GM23338 (cell line): Measurements from ENCODE around the gene GNAI2. TPM values are rescaled to one million over a fixed set of nuclear protein-coding genes. Genes with fewer than 3 reads are reported as not detected.
A peak's percentile ranks its signal among the peaks of the same experiment; 100 is the strongest.

Experiments used
- ATAC-seq: fragments of 200-7000 bp; cut with Tn5 transposase; 3 replicates; pipeline ENCODE4 v1.9.1; 2020
- DNase-seq: peaks from one replicate; pipeline ENCODE4 v3.0.0-alpha.2; 2015; ENCODE audit warnings: low spot score
- H2AFZ ChIP-seq: fragments of 200-600 bp; sonication (generic); 2 replicates; pipeline ENCODE4 v1.8.0; 2016; ENCODE audit warnings: antibody characterized with exemption, mild to moderate bottlenecking, moderate library complexity
- H3F3A ChIP-seq: fragments of 200-600 bp; sonication (generic); replicated peaks from 2 replicates; pipeline ENCODE4 v1.8.0; 2017; ENCODE audit warnings: antibody characterized with exemption, mixed run types, low read depth
- H3K27ac ChIP-seq: fragments of 200-600 bp; sonication (generic); 2 replicates; pipeline ENCODE4 v1.6.1; 2016; ENCODE audit warnings: low read depth
- H3K27me3 ChIP-seq: fragments of 200-600 bp; sonication (generic); 2 replicates; pipeline ENCODE4 v1.8.0; 2016; ENCODE audit warnings: mild to moderate bottlenecking, mixed run types, moderate library complexity; ENCODE audit not compliant: insufficient read depth
- H3K36me3 ChIP-seq: fragments of 200-600 bp; sonication (generic); 2 replicates; pipeline ENCODE4 v1.8.0; 2016; ENCODE audit warnings: mild to moderate bottlenecking; ENCODE audit not compliant: insufficient read depth
- H3K4me1 ChIP-seq: fragments of 200-600 bp; sonication (generic); 2 replicates; pipeline ENCODE4 v1.8.0; 2016; ENCODE audit warnings: mild to moderate bottlenecking, moderate library complexity; ENCODE audit not compliant: insufficient read depth
- H3K4me2 ChIP-seq: fragments of 200-600 bp; sonication (generic); 2 replicates; pipeline ENCODE4 v1.7.1; 2017; ENCODE audit warnings: mixed run types
- H3K4me3 ChIP-seq: fragments of 200-600 bp; sonication (generic); 2 replicates; pipeline ENCODE4 v1.6.1; 2016; ENCODE audit warnings: mixed run types
- H3K79me2 ChIP-seq: fragments of 200-600 bp; sonication (generic); replicated peaks from 2 replicates; pipeline ENCODE4 v1.8.0; 2017; ENCODE audit warnings: mild to moderate bottlenecking; ENCODE audit not compliant: insufficient read depth
- H3K9me2 ChIP-seq: fragments of 200-600 bp; sonication (generic); 2 replicates; pipeline ENCODE4 v1.8.0; 2017; ENCODE audit not compliant: insufficient read depth
- H4K20me1 ChIP-seq: fragments of 200-600 bp; sonication (generic); replicated peaks from 2 replicates; pipeline ENCODE4 v1.8.0; 2017; ENCODE audit warnings: mild to moderate bottlenecking; ENCODE audit not compliant: insufficient read depth
- H3K27ac Mint-ChIP-seq: 2 replicates; pipeline ENCODE4 v1.8.0; 2020; ENCODE audit warnings: inconsistent platforms, mild to moderate bottlenecking, moderate library complexity, mixed read lengths
- H3K27me3 Mint-ChIP-seq: 3 replicates; pipeline ENCODE4 v1.8.0; 2022; ENCODE audit warnings: low read depth, mild to moderate bottlenecking, moderate library complexity, mixed read lengths, inconsistent platforms; ENCODE audit not compliant: insufficient read depth, poor library complexity
- H3K36me3 Mint-ChIP-seq: 3 replicates; pipeline ENCODE4 v1.8.0; 2021; ENCODE audit warnings: low read depth, mild to moderate bottlenecking, inconsistent platforms, moderate library complexity, mixed read lengths
- H3K4me1 Mint-ChIP-seq: 3 replicates; pipeline ENCODE4 v1.8.0; 2020; ENCODE audit warnings: mild to moderate bottlenecking, inconsistent platforms, mixed read lengths
- H3K4me3 Mint-ChIP-seq: 3 replicates; pipeline ENCODE4 v1.8.0; 2021; ENCODE audit warnings: moderate library complexity, mild to moderate bottlenecking, inconsistent platforms, mixed read lengths
- H3K9me3 Mint-ChIP-seq: 3 replicates; pipeline ENCODE4 v1.8.0; 2020; ENCODE audit warnings: moderate library complexity, mild to moderate bottlenecking, inconsistent platforms, mixed read lengths
- CREB1 ChIP-seq: fragments of 250-450 bp; sonication (Bioruptor Pico); IDR thresholded peaks from 2 replicates; pipeline ENCODE4 v1.5.0; 2020; ENCODE audit warnings: low read depth, mild to moderate bottlenecking, moderate library complexity
- EZH2 ChIP-seq: fragments of 200-600 bp; sonication (generic); IDR thresholded peaks from one replicate; pipeline ENCODE4 v1.8.0; 2017; ENCODE audit warnings: antibody characterized with exemption, mild to moderate bottlenecking, low read depth; ENCODE audit not compliant: unreplicated experiment
- EZH2phosphoT487 ChIP-seq: fragments of 200-600 bp; sonication (generic); IDR thresholded peaks from one replicate; pipeline ENCODE4 v1.8.1; 2018; ENCODE audit warnings: antibody characterized with exemption; ENCODE audit not compliant: unreplicated experiment
- JUNB ChIP-seq: IDR thresholded peaks from one replicate; pipeline ENCODE4 v1.6.1; 2016; ENCODE audit warnings: antibody characterized with exemption; ENCODE audit not compliant: unreplicated experiment
- NANOG ChIP-seq: IDR thresholded peaks from 2 replicates; pipeline ENCODE4 v1.6.1; 2016; ENCODE audit warnings: antibody characterized with exemption, borderline replicate concordance
- POLR2AphosphoS5 ChIP-seq: IDR thresholded peaks from 2 replicates; pipeline ENCODE4 v1.6.1; 2016; ENCODE audit warnings: antibody characterized with exemption, low read depth
- STAT1 ChIP-seq: IDR thresholded peaks from one replicate; pipeline ENCODE4 v1.6.1; 2016; ENCODE audit warnings: antibody characterized with exemption; ENCODE audit not compliant: unreplicated experiment
- ZNF331 ChIP-seq: fragments of 250-450 bp; sonication (Bioruptor Pico); IDR thresholded peaks from 2 replicates; pipeline ENCODE4 v1.5.0; 2020; ENCODE audit warnings: low read depth, mild to moderate bottlenecking, moderate library complexity
- polyA plus RNA-seq: library from polyadenylated mRNA; unstranded; fragments of >200 nt; fragmentation: Nextera tagmentation; extraction: Ambion mirVana; gene quantifications from 2 replicates; pipeline ENCODE4 v1.2.1, GENCODE V29; 2016
- total RNA-seq: library from RNA; depleted of rRNA; stranded (reverse); fragments of >200 nt; shearing (Covaris generic); gene quantifications from 2 replicates; pipeline ENCODE4 v1.2.3, GENCODE V29; 2014
- TF ChIP-seq, protein P1 (sequence below), 2 experiments: fragments of 200-600 bp in 1 of 2; sonication (generic) in 1 of 2; conservative IDR thresholded peaks; 2 replicates each; pipeline versions ENCODE4 v1.5.1 to v1.6.1; 2016 to 2017; ENCODE audit warnings: antibody characterized with exemption in 2 of 2, low read depth in 2 of 2, mild to moderate bottlenecking in 2 of 2, moderate library complexity in 1 of 2
- TF ChIP-seq, protein P2 (sequence below): fragments of 250-450 bp; sonication (Bioruptor Pico); IDR thresholded peaks from 2 replicates; pipeline ENCODE4 v1.5.0; 2020; ENCODE audit warnings: mild to moderate bottlenecking, moderate library complexity

Gene GNAI2
- total and polyA plus RNA-seq, 2 experiments from 2014 or later, result 138 to 153 TPM

DNA sequence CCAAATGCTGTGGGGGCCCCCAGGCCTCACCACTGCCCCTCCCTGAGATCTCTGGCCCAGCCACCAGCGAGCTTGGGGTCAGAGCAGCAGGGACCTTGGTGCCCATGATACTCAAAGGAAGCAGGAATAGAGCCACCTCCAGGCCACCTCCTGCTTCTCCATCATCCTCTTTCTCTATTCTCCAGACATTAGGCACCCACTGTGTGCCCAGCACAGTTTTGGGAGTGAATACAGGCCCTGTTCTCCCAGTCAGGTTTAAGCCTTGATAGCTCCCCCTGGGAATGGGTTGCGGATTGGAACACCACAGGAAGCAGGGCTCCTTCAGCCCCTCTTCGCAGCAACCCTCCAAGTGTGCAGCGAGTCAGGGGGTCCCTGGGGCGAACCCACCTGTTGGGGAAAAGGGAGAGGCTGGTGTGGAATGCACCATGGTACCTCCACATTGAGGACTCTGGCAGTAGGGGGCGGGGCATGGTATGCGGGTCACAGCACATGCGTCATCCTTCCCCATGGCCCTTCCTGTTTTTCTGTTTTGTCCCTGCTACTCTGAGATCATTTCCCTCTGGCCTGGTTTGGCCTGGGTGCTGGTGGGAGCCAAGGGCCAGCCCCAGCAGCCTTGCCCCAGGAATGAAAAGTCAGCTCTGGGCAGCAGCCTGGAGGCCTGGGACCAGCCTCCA is 18.7 kb downstream of the GNAI2 start:
- Histone ChIP-seq H2AFZ (no peak overlapping the region), H3K9me2 (no peaks in the 10 kb centered on the region), H4K20me1 (peaks cover 18% of the 10 kb centered on the region; the same call in 1 of the 2 replicates), H3K79me2 (peaks cover 15% of the 10 kb centered on the region), H3F3A (peaks cover 22% of the 10 kb centered on the region), H3K27me3 (no peaks in the 10 kb centered on the region), H3K27ac (peak overlapping the region; percentile 50; the same call in 1 of the 2 replicates), H3K4me3 (no peak overlapping the region), H3K36me3 (peaks cover 14% of the 10 kb centered on the region), H3K4me1 (peaks cover 6% of the 10 kb centered on the region; the same call in 1 of the 2 replicates), H3K4me2 (no peak overlapping the region)
- TF ChIP-seq ZNF331 (no peak), NANOG (no peak), STAT1 (no peak), EZH2phosphoT487 (no peak), EZH2 (no peak), POLR2AphosphoS5 (no peak), CREB1 (CRISPR knock-in tag) (no peak), JUNB (no peak)
- TF ChIP-seq, protein P1, sequence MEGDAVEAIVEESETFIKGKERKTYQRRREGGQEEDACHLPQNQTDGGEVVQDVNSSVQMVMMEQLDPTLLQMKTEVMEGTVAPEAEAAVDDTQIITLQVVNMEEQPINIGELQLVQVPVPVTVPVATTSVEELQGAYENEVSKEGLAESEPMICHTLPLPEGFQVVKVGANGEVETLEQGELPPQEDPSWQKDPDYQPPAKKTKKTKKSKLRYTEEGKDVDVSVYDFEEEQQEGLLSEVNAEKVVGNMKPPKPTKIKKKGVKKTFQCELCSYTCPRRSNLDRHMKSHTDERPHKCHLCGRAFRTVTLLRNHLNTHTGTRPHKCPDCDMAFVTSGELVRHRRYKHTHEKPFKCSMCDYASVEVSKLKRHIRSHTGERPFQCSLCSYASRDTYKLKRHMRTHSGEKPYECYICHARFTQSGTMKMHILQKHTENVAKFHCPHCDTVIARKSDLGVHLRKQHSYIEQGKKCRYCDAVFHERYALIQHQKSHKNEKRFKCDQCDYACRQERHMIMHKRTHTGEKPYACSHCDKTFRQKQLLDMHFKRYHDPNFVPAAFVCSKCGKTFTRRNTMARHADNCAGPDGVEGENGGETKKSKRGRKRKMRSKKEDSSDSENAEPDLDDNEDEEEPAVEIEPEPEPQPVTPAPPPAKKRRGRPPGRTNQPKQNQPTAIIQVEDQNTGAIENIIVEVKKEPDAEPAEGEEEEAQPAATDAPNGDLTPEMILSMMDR (conservative IDR thresholded peaks at IDR 0.05; ENCODE audit: low read depth in 2 of 2), result no peak
- TF ChIP-seq, protein P2, sequence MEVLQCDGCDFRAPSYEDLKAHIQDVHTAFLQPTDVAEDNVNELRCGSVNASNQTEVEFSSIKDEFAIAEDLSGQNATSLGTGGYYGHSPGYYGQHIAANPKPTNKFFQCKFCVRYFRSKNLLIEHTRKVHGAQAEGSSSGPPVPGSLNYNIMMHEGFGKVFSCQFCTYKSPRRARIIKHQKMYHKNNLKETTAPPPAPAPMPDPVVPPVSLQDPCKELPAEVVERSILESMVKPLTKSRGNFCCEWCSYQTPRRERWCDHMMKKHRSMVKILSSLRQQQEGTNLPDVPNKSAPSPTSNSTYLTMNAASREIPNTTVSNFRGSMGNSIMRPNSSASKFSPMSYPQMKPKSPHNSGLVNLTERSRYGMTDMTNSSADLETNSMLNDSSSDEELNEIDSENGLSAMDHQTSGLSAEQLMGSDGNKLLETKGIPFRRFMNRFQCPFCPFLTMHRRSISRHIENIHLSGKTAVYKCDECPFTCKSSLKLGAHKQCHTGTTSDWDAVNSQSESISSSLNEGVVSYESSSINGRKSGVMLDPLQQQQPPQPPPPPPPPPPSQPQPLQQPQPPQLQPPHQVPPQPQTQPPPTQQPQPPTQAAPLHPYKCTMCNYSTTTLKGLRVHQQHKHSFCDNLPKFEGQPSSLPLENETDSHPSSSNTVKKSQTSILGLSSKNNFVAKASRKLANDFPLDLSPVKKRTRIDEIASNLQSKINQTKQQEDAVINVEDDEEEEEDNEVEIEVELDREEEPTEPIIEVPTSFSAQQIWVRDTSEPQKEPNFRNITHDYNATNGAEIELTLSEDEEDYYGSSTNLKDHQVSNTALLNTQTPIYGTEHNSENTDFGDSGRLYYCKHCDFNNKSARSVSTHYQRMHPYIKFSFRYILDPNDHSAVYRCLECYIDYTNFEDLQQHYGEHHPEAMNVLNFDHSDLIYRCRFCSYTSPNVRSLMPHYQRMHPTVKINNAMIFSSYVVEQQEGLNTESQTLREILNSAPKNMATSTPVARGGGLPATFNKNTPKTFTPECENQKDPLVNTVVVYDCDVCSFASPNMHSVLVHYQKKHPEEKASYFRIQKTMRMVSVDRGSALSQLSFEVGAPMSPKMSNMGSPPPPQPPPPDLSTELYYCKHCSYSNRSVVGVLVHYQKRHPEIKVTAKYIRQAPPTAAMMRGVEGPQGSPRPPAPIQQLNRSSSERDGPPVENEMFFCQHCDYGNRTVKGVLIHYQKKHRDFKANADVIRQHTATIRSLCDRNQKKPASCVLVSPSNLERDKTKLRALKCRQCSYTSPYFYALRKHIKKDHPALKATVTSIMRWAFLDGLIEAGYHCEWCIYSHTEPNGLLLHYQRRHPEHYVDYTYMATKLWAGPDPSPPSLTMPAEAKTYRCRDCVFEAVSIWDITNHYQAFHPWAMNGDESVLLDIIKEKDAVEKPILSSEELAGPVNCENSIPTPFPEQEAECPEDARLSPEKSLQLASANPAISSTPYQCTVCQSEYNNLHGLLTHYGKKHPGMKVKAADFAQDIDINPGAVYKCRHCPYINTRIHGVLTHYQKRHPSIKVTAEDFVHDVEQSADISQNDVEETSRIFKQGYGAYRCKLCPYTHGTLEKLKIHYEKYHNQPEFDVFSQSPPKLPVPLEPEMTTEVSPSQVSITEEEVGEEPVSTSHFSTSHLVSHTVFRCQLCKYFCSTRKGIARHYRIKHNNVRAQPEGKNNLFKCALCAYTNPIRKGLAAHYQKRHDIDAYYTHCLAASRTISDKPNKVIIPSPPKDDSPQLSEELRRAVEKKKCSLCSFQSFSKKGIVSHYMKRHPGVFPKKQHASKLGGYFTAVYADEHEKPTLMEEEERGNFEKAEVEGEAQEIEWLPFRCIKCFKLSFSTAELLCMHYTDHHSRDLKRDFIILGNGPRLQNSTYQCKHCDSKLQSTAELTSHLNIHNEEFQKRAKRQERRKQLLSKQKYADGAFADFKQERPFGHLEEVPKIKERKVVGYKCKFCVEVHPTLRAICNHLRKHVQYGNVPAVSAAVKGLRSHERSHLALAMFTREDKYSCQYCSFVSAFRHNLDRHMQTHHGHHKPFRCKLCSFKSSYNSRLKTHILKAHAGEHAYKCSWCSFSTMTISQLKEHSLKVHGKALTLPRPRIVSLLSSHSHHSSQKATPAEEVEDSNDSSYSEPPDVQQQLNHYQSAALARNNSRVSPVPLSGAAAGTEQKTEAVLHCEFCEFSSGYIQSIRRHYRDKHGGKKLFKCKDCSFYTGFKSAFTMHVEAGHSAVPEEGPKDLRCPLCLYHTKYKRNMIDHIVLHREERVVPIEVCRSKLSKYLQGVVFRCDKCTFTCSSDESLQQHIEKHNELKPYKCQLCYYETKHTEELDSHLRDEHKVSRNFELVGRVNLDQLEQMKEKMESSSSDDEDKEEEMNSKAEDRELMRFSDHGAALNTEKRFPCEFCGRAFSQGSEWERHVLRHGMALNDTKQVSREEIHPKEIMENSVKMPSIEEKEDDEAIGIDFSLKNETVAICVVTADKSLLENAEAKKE (CRISPR knock-in tag), result no peak
- peaks cover 55% of the 10 kb centered on the region for H3K36me3 Mint-ChIP-seq
- H3K4me3 Mint-ChIP-seq, result no peak overlapping the region
- ATAC-seq, result no peak
- peak; percentile 60 for DNase-seq
- H3K9me3 Mint-ChIP-seq, result no peaks in the 10 kb centered on the region; the same call in 2 of the 3 replicates
- H3K27ac Mint-ChIP-seq, result peak overlapping the region; percentile 75
- peaks cover 25% of the 10 kb centered on the region for H3K4me1 Mint-ChIP-seq
- H3K27me3 Mint-ChIP-seq, result peaks cover 14% of the 10 kb centered on the region
